Measurements from ENCODE around the gene LRRC31.

LRRC31 gene

GRCh38 chr3:169869484-169870220, at the start of gene LRRC31:
LRRC31 (minus strand) TSS chr3:169869935; CDS start chr3:169869807, 128 bp downstream.
- DNase-seq: peak; percentile 86

GRCh38 chr3:169914321-169914720, 44.6 kb upstream of the LRRC31 start:
- DNase-seq: no peak

- DNase-seq: no peak
Observed at GRCh38 chr3:169913323-169913722, 43.6 kb upstream of the LRRC31 start.

GRCh38 chr3:169911272-169911671, 41.5 kb upstream of the LRRC31 start, which contains the start of gene SAMD7:
SAMD7 (plus strand) TSS chr3:169911572; CDS start chr3:169919499, 7,927 bp downstream.
- DNase-seq: no peak

GRCh38 chr3:169907944-169908343, 38.2 kb upstream of the LRRC31 start:
- no peak for DNase-seq

GRCh38 chr3:169907476-169907875, 37.7 kb upstream of the LRRC31 start:
- DNase-seq: no peak

- no peak for DNase-seq
Observed at GRCh38 chr3:169905404-169905803, 35.7 kb upstream of the LRRC31 start.

GRCh38 chr3:169901453-169901852, 31.7 kb upstream of the LRRC31 start:
- DNase-seq: no peak

GRCh38 chr3:169897284-169897683, 27.5 kb upstream of the LRRC31 start:
- no peak for DNase-seq

GRCh38 chr3:169895072-169895471, 25.3 kb upstream of the LRRC31 start:
- DNase-seq: no peak

- DNase-seq: no peak
Observed at GRCh38 chr3:169894110-169894509, 24.4 kb upstream of the LRRC31 start.

GRCh38 chr3:169891886-169892285, 22.2 kb upstream of the LRRC31 start:
- DNase-seq: no peak

GRCh38 chr3:169886671-169887070, 16.9 kb upstream of the LRRC31 start:
- no peak for DNase-seq

- no peak for DNase-seq
Observed at GRCh38 chr3:169880576-169881250, 11.0 kb upstream of the LRRC31 start.

- no peak for DNase-seq
Observed at GRCh38 chr3:169879845-169880575, 10.3 kb upstream of the LRRC31 start.

- DNase-seq: no peak
Observed at GRCh38 chr3:169879013-169879557, 9.3 kb upstream of the LRRC31 start.

GRCh38 chr3:169871129-169871886, 1.6 kb upstream of the LRRC31 start:
- no peak for DNase-seq

- DNase-seq: no peak
Observed at GRCh38 chr3:169868369-169868768, 1.4 kb downstream of the LRRC31 start.

GRCh38 chr3:169867584-169868210, 2.0 kb downstream of the LRRC31 start:
- no peak for DNase-seq

GRCh38 chr3:169865176-169865767, 4.5 kb downstream of the LRRC31 start:
- no peak for DNase-seq

- no peak for DNase-seq
Observed at GRCh38 chr3:169864270-169864669, 5.5 kb downstream of the LRRC31 start.

GRCh38 chr3:169863458-169863899, 6.3 kb downstream of the LRRC31 start:
- DNase-seq: peak; percentile 87

All from NCI-H774 (cell line).